Keratinocyte (primary cell): Measurements from ENCODE around the gene CACNA1S. TPM values are rescaled to one million over a fixed set of nuclear protein-coding genes. Genes with fewer than 3 reads are reported as not detected.

Experiments used
- DNase-seq: peaks from one replicate; pipeline ENCODE4 v3.0.0-alpha.2; 2011; ENCODE audit warnings: low read depth, missing footprints, low spot score
- FAIRE-seq: peaks from 2 replicates; lab custom pipeline; 2011; peaks lifted over from hg19 to GRCh38; lab: Jason Lieb, UNC
- H2AFZ ChIP-seq: 2 replicates; pipeline ENCODE4 v1.6.0; 2012; ENCODE audit warnings: low read length, control low read depth, inconsistent platforms; ENCODE audit not compliant: control insufficient read depth
- H3K27ac ChIP-seq: 2 replicates; pipeline ENCODE4 v1.5.1; 2011; ENCODE audit warnings: low read length; ENCODE audit not compliant: control insufficient read depth, insufficient read depth
- H3K27me3 ChIP-seq: 3 replicates; pipeline ENCODE4 v1.6.0; 2011; ENCODE audit warnings: low read length; ENCODE audit not compliant: control insufficient read depth, insufficient read depth; ENCODE audit errors: extremely low read depth
- H3K36me3 ChIP-seq, 2 experiments: 2 replicates in 1 of 2; 3 replicates in 1 of 2; pipeline ENCODE4 v1.5.1; 2011; ENCODE audit warnings: low read length in 2 of 2, mild to moderate bottlenecking in 1 of 2; ENCODE audit not compliant: control insufficient read depth in 2 of 2, insufficient read depth in 2 of 2; ENCODE audit errors: extremely low read depth in 1 of 2
- H3K4me1 ChIP-seq: 3 replicates; pipeline ENCODE4 v1.5.1; 2011; ENCODE audit warnings: low read length; ENCODE audit not compliant: control insufficient read depth, insufficient read depth; ENCODE audit errors: extremely low read depth
- H3K4me2 ChIP-seq: 3 replicates; pipeline ENCODE4 v1.6.0; 2011; ENCODE audit warnings: low read depth, low read length; ENCODE audit not compliant: control insufficient read depth, insufficient read depth; ENCODE audit errors: extremely low read depth
- H3K4me3 ChIP-seq, 3 experiments: fragments of 200-600 bp in 1 of 3; sonication (generic) in 1 of 3; 2 replicates in 2 of 3; 3 replicates in 1 of 3; pipeline ENCODE4 v1.5.1; 2011 to 2016; ENCODE audit warnings: low read length in 3 of 3, mild to moderate bottlenecking in 3 of 3, control low read depth in 2 of 3, inconsistent platforms in 1 of 3, low read depth in 1 of 3, mixed read lengths in 1 of 3, mixed run types in 1 of 3, moderate library complexity in 1 of 3; ENCODE audit not compliant: control insufficient read depth in 2 of 3, insufficient read depth in 2 of 3; ENCODE audit errors: extremely low read depth in 1 of 3
- H3K79me2 ChIP-seq: 2 replicates; pipeline ENCODE4 v1.6.0; 2012; ENCODE audit warnings: low read length; ENCODE audit not compliant: control insufficient read depth, insufficient read depth
- H3K9ac ChIP-seq: 3 replicates; pipeline ENCODE4 v1.6.0; 2011; ENCODE audit warnings: low read length; ENCODE audit not compliant: control insufficient read depth, insufficient read depth; ENCODE audit errors: extremely low read depth
- H3K9me1 ChIP-seq: 3 replicates; pipeline ENCODE4 v1.6.0; 2011; ENCODE audit warnings: low read length; ENCODE audit not compliant: control insufficient read depth, insufficient read depth; ENCODE audit errors: extremely low read depth
- H3K9me3 ChIP-seq: 2 replicates; pipeline ENCODE4 v1.5.1; 2012; ENCODE audit warnings: low read depth, low read length; ENCODE audit not compliant: control insufficient read depth
- H4K20me1 ChIP-seq: 3 replicates; pipeline ENCODE4 v1.6.0; 2011; ENCODE audit warnings: low read length; ENCODE audit not compliant: control insufficient read depth, insufficient read depth; ENCODE audit errors: extremely low read depth
- EZH2 ChIP-seq: IDR thresholded peaks from one replicate; pipeline ENCODE4 v1.6.1; 2012; ENCODE audit warnings: inconsistent platforms, mild to moderate bottlenecking, low read length, moderate library complexity
- dilution Hi-C: fragments of 300-500 bp; cut with MboI; formaldehyde crosslinking; loops from one replicate; pipeline ENCODE4 v1.7.0; 2020; ENCODE audit warnings: low sequenced_read_pairs; ENCODE audit not compliant: extremely low pct_ligation_motif_present
- polyA plus RNA-seq, 5 experiments: library from polyadenylated mRNA; depleted of rRNA in 3 of 5; stranded (reverse) in 3 of 5; stranded (forward) in 1 of 5; unstranded in 1 of 5; fragments of >200 nt; gene quantifications; 1 replicate in 1 of 5; 2 replicates in 3 of 5; 3 replicates in 1 of 5; pipeline versions ENCODE4 v1.2.1 to v1.2.3, GENCODE V29; 2011 to 2012; ENCODE audit warnings: missing spikeins in 2 of 5, low read depth in 1 of 5, low replicate concordance in 1 of 5
- TF ChIP-seq, protein P1 (sequence below), 3 experiments: IDR thresholded peaks in 1 of 3; conservative IDR thresholded peaks in 1 of 3; optimal IDR thresholded peaks in 1 of 3; 2 replicates in 2 of 3; 3 replicates in 1 of 3; pipeline versions ENCODE3 to v1.5.1; 2011; ENCODE audit warnings: low read length in 3 of 3, mild to moderate bottlenecking in 3 of 3, moderate library complexity in 2 of 3, control low read depth in 1 of 3, inconsistent platforms in 1 of 3; ENCODE audit not compliant: insufficient read depth in 2 of 3; ENCODE audit errors: extremely low read depth in 1 of 3

CACNA1S gene
- polyA plus RNA-seq, 1 donor (not counting 4 experiments of a cell fraction or from before 2014, with no cell fraction given): not detected

DNA sequence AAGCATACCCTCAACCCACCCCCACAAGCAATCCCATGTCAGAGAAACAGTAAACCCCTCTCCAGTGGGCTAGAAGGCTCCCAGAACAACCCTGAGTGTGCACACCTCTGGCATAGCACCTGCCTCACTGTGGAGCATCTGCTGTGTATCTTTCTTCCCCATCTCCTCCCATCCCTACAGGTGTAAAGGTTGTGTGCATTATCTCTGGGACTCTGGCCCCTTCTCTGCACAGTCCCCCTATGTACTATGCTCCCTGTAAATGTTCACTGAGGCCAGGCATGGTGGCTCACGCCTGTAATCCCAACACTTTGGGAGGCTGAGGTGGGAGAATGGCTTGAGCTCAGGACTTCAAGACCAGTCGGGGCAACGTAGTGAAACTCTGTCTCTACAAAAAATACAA is 700 bp upstream of the CACNA1S start:
- no peak for FAIRE-seq
- H3K27me3 ChIP-seq: peaks cover 23% of the 10 kb centered on the region

DNA sequence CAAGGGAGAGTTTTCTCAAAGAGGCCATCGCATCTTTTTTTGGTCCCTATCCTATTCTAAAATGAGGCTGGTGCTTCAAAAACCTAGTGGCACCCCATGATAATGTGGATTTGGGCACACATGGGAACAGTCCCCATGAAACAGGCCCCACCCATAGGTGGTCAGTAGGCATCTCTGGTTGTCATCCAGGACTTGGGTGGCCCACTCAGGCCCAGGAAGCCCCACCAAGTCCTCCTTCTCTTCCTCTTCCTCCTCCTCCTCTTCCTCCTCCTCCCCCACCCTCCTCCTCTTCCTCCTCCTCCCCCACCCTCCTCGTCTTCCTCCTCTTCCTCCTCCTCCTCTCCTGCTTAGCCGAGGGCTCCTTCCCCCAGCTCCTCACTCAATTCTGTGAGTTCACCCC is 554 bp downstream of the CACNA1S start:
- Histone ChIP-seq H3K9ac (no peak overlapping the region), H3K9me1 (no peaks in the 10 kb centered on the region), H3K4me1 (no peaks in the 10 kb centered on the region), H4K20me1 (no peaks in the 10 kb centered on the region), H3K9me3 (no peaks in the 10 kb centered on the region), H3K36me3 (no peaks in the 10 kb centered on the region), H3K4me2 (no peak overlapping the region), H3K79me2 (no peaks in the 10 kb centered on the region), H3K4me3 (no peak overlapping the region), H3K27me3 (peaks cover 23% of the 10 kb centered on the region), H2AFZ (no peak overlapping the region), H3K27ac (no peak overlapping the region)
- no peak for DNase-seq
- FAIRE-seq: no peak
- dilution Hi-C loops: no loop called here
- no peak for TF ChIP-seq EZH2
- TF ChIP-seq, protein P1, sequence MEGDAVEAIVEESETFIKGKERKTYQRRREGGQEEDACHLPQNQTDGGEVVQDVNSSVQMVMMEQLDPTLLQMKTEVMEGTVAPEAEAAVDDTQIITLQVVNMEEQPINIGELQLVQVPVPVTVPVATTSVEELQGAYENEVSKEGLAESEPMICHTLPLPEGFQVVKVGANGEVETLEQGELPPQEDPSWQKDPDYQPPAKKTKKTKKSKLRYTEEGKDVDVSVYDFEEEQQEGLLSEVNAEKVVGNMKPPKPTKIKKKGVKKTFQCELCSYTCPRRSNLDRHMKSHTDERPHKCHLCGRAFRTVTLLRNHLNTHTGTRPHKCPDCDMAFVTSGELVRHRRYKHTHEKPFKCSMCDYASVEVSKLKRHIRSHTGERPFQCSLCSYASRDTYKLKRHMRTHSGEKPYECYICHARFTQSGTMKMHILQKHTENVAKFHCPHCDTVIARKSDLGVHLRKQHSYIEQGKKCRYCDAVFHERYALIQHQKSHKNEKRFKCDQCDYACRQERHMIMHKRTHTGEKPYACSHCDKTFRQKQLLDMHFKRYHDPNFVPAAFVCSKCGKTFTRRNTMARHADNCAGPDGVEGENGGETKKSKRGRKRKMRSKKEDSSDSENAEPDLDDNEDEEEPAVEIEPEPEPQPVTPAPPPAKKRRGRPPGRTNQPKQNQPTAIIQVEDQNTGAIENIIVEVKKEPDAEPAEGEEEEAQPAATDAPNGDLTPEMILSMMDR (optimal IDR thresholded peaks at IDR 0.05 in 1 of 3, IDR thresholded peaks at IDR 0.05 in 1 of 3, conservative IDR thresholded peaks at IDR 0.05 in 1 of 3; ENCODE audit: extremely low read depth in 1 of 3, insufficient read depth in 2 of 3, low read length in 3 of 3): no peak

More for the DNA sequence above, 700 bp upstream of the CACNA1S start:
- no peaks in the 10 kb centered on the region for H3K9me3 ChIP-seq
- no peaks in the 10 kb centered on the region for H4K20me1 ChIP-seq
- H3K9me1 ChIP-seq: no peaks in the 10 kb centered on the region
- H3K4me2 ChIP-seq: no peak overlapping the region
- H3K27ac ChIP-seq: no peak overlapping the region
- no peak overlapping the region for H2AFZ ChIP-seq
- TF ChIP-seq EZH2: no peak
- TF ChIP-seq, protein P1 (optimal IDR thresholded peaks at IDR 0.05 in 1 of 3, IDR thresholded peaks at IDR 0.05 in 1 of 3, conservative IDR thresholded peaks at IDR 0.05 in 1 of 3; ENCODE audit: extremely low read depth in 1 of 3, insufficient read depth in 2 of 3, low read length in 3 of 3): no peak
- no peak for DNase-seq
- no peaks in the 10 kb centered on the region for H3K36me3 ChIP-seq
- no peak overlapping the region for H3K4me3 ChIP-seq
- no peaks in the 10 kb centered on the region for H3K4me1 ChIP-seq
- dilution Hi-C loops: no loop called here
- H3K9ac ChIP-seq: no peak overlapping the region
- H3K79me2 ChIP-seq: no peaks in the 10 kb centered on the region
